MM.1S (cell line): ENCODE data around the gene SLX4IP.

Experiments
- DNase-seq: peaks from one replicate; pipeline ENCODE4 v3.0.0-alpha.2; 2015
- H2AFZ ChIP-seq: fragments of 300-600 bp; sonication (generic); 2 replicates; pipeline ENCODE4 v1.6.0; 2016; ENCODE audit warnings: antibody characterized with exemption, low read length
- H3F3A ChIP-seq: fragments of 300-600 bp; sonication (generic); 2 replicates; pipeline ENCODE4 v1.6.1; 2016; ENCODE audit warnings: mild to moderate bottlenecking, antibody characterized with exemption, low read length, moderate library complexity, mixed read lengths; ENCODE audit not compliant: insufficient read depth
- H3K27ac ChIP-seq: fragments of 300-600 bp; sonication (generic); 2 replicates; pipeline ENCODE4 v1.5.1; 2016; ENCODE audit warnings: mild to moderate bottlenecking, low read length
- H3K27me3 ChIP-seq: fragments of 300-600 bp; sonication (generic); replicated peaks from 2 replicates; pipeline ENCODE4 v1.6.0; 2016; ENCODE audit warnings: low read length; ENCODE audit not compliant: insufficient read depth
- H3K36me3 ChIP-seq: fragments of 300-600 bp; sonication (generic); replicated peaks from 2 replicates; pipeline ENCODE4 v1.6.1; 2016; ENCODE audit warnings: mild to moderate bottlenecking, low read length, mixed read lengths; ENCODE audit not compliant: insufficient read depth
- H3K4me1 ChIP-seq: fragments of 300-600 bp; sonication (generic); 2 replicates; pipeline ENCODE4 v1.6.1; 2016; ENCODE audit warnings: low read length, mixed read lengths
- H3K4me2 ChIP-seq: fragments of 300-600 bp; sonication (generic); 2 replicates; pipeline ENCODE4 v1.6.0; 2016; ENCODE audit warnings: low read depth, low read length
- H3K4me3 ChIP-seq: fragments of 300-600 bp; sonication (generic); 2 replicates; pipeline ENCODE4 v1.5.1; 2016; ENCODE audit warnings: low read length, mixed read lengths
- H3K79me2 ChIP-seq: fragments of 300-600 bp; sonication (generic); 2 replicates; pipeline ENCODE4 v1.6.1; 2016; ENCODE audit warnings: mixed run types, low read length, mixed read lengths
- H3K9ac ChIP-seq: fragments of 300-600 bp; sonication (generic); 2 replicates; pipeline ENCODE4 v1.6.1; 2016; ENCODE audit warnings: low read length, mixed read lengths
- H3K9me2 ChIP-seq: fragments of 300-600 bp; sonication (generic); replicated peaks from 2 replicates; pipeline ENCODE4 v1.6.1; 2016; ENCODE audit warnings: mild to moderate bottlenecking, low read length, mixed read lengths; ENCODE audit not compliant: insufficient read depth
- H3K9me3 ChIP-seq: fragments of 300-600 bp; sonication (generic); replicated peaks from 2 replicates; pipeline ENCODE4 v1.6.1; 2016; ENCODE audit warnings: mild to moderate bottlenecking, low read length, mixed read lengths; ENCODE audit not compliant: insufficient read depth
- H4K20me1 ChIP-seq: fragments of 300-600 bp; sonication (generic); 2 replicates; pipeline ENCODE4 v1.6.1; 2016; ENCODE audit warnings: mild to moderate bottlenecking, low read length, moderate library complexity, mixed read lengths; ENCODE audit not compliant: insufficient read depth
- EZH2 ChIP-seq: fragments of 300-600 bp; sonication (generic); optimal IDR thresholded peaks from 2 replicates; pipeline ENCODE3; 2017; ENCODE audit warnings: low read depth, mild to moderate bottlenecking, antibody characterized with exemption, low read length, mixed read lengths
- EZH2phosphoT487 ChIP-seq: fragments of 300-600 bp; sonication (generic); IDR thresholded peaks from 2 replicates; pipeline ENCODE4 v1.6.1; 2018; ENCODE audit warnings: antibody characterized with exemption, low read length
- TF ChIP-seq, protein P1 (sequence below): fragments of 300-600 bp; sonication (generic); IDR thresholded peaks from 2 replicates; pipeline ENCODE4 v1.5.1; 2016; ENCODE audit warnings: antibody characterized with exemption, low read length, mixed read lengths

Gene SLX4IP

DNA sequence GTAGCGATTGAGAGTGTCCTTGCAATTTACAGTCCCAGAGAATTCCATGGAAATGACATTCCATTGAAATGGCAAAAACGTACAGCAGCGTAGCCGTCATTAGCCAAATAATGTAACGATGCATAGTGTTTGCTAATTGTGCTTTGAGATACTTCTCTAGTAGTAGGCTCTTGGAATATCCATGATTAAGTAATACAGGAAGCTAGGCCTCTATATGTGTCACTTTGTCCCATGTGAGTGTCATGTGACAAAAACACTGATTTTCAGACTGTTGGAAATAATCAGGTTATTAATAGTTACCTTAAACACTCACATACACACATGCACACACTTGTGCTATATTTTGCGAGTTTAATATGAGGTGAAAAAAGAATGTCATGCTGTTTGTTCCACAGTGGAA is 35.2 kb downstream of the SLX4IP start:
- Histone ChIP-seq H3K4me2 (no peak overlapping the region), H3K36me3 (no peaks in the 10 kb centered on the region), H3K27ac (no peak overlapping the region), H3F3A (no peaks in the 10 kb centered on the region), H3K9ac (no peak overlapping the region), H3K9me3 (no peaks in the 10 kb centered on the region), H3K4me3 (no peak overlapping the region), H3K79me2 (no peaks in the 10 kb centered on the region), H3K9me2 (no peaks in the 10 kb centered on the region), H3K4me1 (peaks cover 6% of the 10 kb centered on the region; the same call in 1 of the 2 replicates), H3K27me3 (no peaks in the 10 kb centered on the region), H2AFZ (no peak overlapping the region), H4K20me1 (no peaks in the 10 kb centered on the region)
- DNase-seq = no peak
- TF ChIP-seq, protein P1, sequence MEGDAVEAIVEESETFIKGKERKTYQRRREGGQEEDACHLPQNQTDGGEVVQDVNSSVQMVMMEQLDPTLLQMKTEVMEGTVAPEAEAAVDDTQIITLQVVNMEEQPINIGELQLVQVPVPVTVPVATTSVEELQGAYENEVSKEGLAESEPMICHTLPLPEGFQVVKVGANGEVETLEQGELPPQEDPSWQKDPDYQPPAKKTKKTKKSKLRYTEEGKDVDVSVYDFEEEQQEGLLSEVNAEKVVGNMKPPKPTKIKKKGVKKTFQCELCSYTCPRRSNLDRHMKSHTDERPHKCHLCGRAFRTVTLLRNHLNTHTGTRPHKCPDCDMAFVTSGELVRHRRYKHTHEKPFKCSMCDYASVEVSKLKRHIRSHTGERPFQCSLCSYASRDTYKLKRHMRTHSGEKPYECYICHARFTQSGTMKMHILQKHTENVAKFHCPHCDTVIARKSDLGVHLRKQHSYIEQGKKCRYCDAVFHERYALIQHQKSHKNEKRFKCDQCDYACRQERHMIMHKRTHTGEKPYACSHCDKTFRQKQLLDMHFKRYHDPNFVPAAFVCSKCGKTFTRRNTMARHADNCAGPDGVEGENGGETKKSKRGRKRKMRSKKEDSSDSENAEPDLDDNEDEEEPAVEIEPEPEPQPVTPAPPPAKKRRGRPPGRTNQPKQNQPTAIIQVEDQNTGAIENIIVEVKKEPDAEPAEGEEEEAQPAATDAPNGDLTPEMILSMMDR = no peak
- TF ChIP-seq EZH2 (no peak), EZH2phosphoT487 (no peak)

DNA sequence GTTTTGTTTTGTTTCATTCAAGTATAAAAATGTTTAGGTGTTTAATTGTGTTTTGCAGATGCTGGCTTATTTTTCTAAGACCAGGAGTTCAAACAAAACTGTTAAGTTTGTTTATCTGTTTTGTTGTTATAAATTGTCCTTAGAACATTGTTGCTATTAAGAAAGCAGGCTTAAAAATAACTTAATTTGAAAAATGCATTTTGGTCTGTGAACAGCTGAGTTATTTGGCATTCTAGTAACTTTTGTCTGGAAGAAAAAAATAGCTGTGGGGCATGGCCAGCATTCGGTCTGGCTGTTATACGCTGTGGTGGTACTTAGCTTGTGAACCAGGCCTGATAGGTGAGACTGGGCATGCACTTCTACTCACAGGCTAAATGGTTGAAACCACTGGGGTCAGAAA is 37.8 kb downstream of the SLX4IP start:
- no peak overlapping the region for H3K9ac ChIP-seq
- H3K4me3 ChIP-seq = no peak overlapping the region
- no peak overlapping the region for H3K27ac ChIP-seq
- no peak overlapping the region for H2AFZ ChIP-seq
- no peaks in the 10 kb centered on the region for H3K9me2 ChIP-seq
- H3K4me2 ChIP-seq = no peak overlapping the region
- no peaks in the 10 kb centered on the region for H3K9me3 ChIP-seq
- peaks cover 21% of the 10 kb centered on the region for H3K4me1 ChIP-seq
- no peaks in the 10 kb centered on the region for H3K79me2 ChIP-seq
- no peaks in the 10 kb centered on the region for H4K20me1 ChIP-seq
- H3F3A ChIP-seq = 0 out of 2 replicates have a peak, but pooled peaks cover 5% of the 10 kb centered on the region
- no peaks in the 10 kb centered on the region for H3K36me3 ChIP-seq
- H3K27me3 ChIP-seq = no peaks in the 10 kb centered on the region
- TF ChIP-seq EZH2phosphoT487 (no peak), EZH2 (no peak)
- TF ChIP-seq, protein P1 = no peak
- DNase-seq = no peak

DNA sequence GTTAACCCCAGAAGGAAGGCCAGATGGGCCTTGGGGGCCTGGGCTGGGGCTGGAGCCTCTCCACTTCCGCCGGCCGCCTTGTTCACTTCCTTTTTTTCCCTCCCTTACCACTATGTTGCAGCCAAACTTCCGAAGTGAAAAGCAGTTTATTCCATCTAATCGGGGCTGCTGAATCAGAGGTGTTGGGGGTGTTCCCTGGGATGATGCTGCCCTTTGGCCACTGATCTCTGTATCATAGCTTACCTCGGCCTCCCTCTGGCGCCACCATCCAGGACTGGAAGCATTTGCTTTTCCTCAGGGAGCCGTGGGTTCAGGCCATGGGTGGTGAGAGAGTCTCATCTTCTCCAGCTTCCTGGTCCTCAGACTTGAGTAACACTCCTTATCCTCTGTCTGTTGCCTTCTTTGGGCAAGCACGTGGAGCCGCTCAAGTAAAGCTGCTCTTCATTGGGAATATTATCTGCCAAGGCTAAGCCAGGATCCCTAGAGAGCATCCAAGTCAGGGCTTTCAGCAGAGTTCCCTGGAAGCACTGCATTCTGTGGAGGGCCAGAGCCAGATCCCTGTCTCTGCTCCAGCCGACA is 39.6 kb downstream of the SLX4IP start:
- Histone ChIP-seq H3K4me2 (no peak overlapping the region), H3K9me3 (no peaks in the 10 kb centered on the region), H3K9ac (no peak overlapping the region), H3F3A (0 out of 2 replicates have a peak, but pooled peaks cover 5% of the 10 kb centered on the region), H2AFZ (no peak overlapping the region), H3K36me3 (no peaks in the 10 kb centered on the region), H3K27me3 (no peaks in the 10 kb centered on the region), H3K4me1 (peaks cover 15% of the 10 kb centered on the region), H3K9me2 (no peaks in the 10 kb centered on the region), H3K27ac (no peak overlapping the region), H3K4me3 (no peak overlapping the region), H4K20me1 (no peaks in the 10 kb centered on the region), H3K79me2 (no peaks in the 10 kb centered on the region)
- DNase-seq = no peak
- no peak for TF ChIP-seq EZH2
- TF ChIP-seq, protein P1 = no peak
- TF ChIP-seq EZH2phosphoT487 = no peak
